Liver (tissue), 3 donors: ENCODE measurements around the gene SLC26A11.

Experiments
- GABPA ChIP-seq, 2 donors: IDR thresholded peaks in 1 of 2; conservative IDR thresholded peaks in 1 of 2; 2 replicates each; pipeline ENCODE4 v1.6.1; 2016; ENCODE audit warnings: antibody characterized with exemption in 2 of 2, mild to moderate bottlenecking in 1 of 2, moderate library complexity in 1 of 2
- MAX ChIP-seq: IDR thresholded peaks from 2 replicates; pipeline ENCODE4 v1.6.1; 2016; ENCODE audit warnings: antibody characterized with exemption
- RAD21 ChIP-seq, 2 donors: IDR thresholded peaks; 2 replicates each; pipeline ENCODE4 v1.6.1; 2016; ENCODE audit warnings: antibody characterized with exemption in 2 of 2, mild to moderate bottlenecking in 2 of 2
- ZBTB33 ChIP-seq: IDR thresholded peaks from 2 replicates; pipeline ENCODE4 v1.6.1; 2016; ENCODE audit warnings: antibody characterized with exemption
- TF ChIP-seq, protein P1 (sequence below): fragments of 150-350 bp; IDR thresholded peaks from 2 replicates; pipeline ENCODE4 v1.5.1; 2017; ENCODE audit warnings: improper control_type of control experiment, low read depth, low read length; ENCODE audit not compliant: missing input control
- donor health status: healthy.
- donor health status: healthy.

GRCh38 chr17:80202197-80202596 lies 18.0 kb upstream of the SLC26A11 start:
- TF ChIP-seq, protein P1, sequence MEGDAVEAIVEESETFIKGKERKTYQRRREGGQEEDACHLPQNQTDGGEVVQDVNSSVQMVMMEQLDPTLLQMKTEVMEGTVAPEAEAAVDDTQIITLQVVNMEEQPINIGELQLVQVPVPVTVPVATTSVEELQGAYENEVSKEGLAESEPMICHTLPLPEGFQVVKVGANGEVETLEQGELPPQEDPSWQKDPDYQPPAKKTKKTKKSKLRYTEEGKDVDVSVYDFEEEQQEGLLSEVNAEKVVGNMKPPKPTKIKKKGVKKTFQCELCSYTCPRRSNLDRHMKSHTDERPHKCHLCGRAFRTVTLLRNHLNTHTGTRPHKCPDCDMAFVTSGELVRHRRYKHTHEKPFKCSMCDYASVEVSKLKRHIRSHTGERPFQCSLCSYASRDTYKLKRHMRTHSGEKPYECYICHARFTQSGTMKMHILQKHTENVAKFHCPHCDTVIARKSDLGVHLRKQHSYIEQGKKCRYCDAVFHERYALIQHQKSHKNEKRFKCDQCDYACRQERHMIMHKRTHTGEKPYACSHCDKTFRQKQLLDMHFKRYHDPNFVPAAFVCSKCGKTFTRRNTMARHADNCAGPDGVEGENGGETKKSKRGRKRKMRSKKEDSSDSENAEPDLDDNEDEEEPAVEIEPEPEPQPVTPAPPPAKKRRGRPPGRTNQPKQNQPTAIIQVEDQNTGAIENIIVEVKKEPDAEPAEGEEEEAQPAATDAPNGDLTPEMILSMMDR: no peak
- TF ChIP-seq GABPA (IDR thresholded peaks at IDR 0.05 in 1 of 2, conservative IDR thresholded peaks at IDR 0.05 in 1 of 2) (no peak), RAD21 (IDR thresholded peaks at IDR 0.05) (no peak), ZBTB33 (no peak), MAX (no peak)
